PC-3 (cell line): ENCODE data around the gene VAV3. TPM values are rescaled to one million over a fixed set of nuclear protein-coding genes. Genes with fewer than 3 reads are reported as not detected.
A peak's percentile ranks its signal among the peaks of the same experiment; 100 is the strongest.

ENCODE experiments used
- ATAC-seq: fragments of 200-7000 bp; cut with Tn5 transposase; 2 replicates; pipeline ENCODE4 v1.9.1; 2020; ENCODE audit warnings: mild to moderate bottlenecking, moderate library complexity
- BruUV-seq: library from RNA; stranded (reverse); fragments of 400-500 nt; replicated peaks from 2 replicates; lab custom pipeline; 2021; lab: Mats Ljungman, UMichigan
- CTCF ChIA-PET: fragments of 300-600 bp; sonication (Branson Sonifier 250); formaldehyde crosslinking; loops from one replicate; lab custom pipeline; 2022; ENCODE audit warnings: antibody characterized with exemption; lab: Charles Lee
- POLR2A ChIA-PET: fragments of 300-600 bp; sonication (Branson Sonifier 250); formaldehyde crosslinking; loops from one replicate; lab custom pipeline; 2022; ENCODE audit warnings: antibody characterized with exemption; ENCODE audit not compliant: unreplicated experiment; lab: Charles Lee
- DNase-seq: peaks from one replicate; pipeline ENCODE4 v3.0.0-alpha.2; 2015
- H2AFZ ChIP-seq: fragments of 300-600 bp; sonication (generic); 2 replicates; pipeline ENCODE4 v1.6.0; 2016; ENCODE audit warnings: antibody characterized with exemption, low read length
- H3F3A ChIP-seq: fragments of 300-600 bp; sonication (generic); one replicate; pipeline ENCODE4 v1.6.0; 2017; ENCODE audit warnings: antibody characterized with exemption, low read length, control low read depth, mild to moderate bottlenecking; ENCODE audit not compliant: unreplicated experiment
- H3K27ac ChIP-seq: fragments of 300-600 bp; sonication (generic); 2 replicates; pipeline ENCODE4 v1.5.1; 2016; ENCODE audit warnings: mild to moderate bottlenecking, low read length
- H3K27me3 ChIP-seq: fragments of 300-600 bp; sonication (generic); 2 replicates; pipeline ENCODE4 v1.6.1; 2016; ENCODE audit warnings: low read length, mixed read lengths
- H3K36me3 ChIP-seq: fragments of 300-600 bp; sonication (generic); 2 replicates; pipeline ENCODE4 v1.6.1; 2016; ENCODE audit warnings: low read depth, mixed run types, low read length, mixed read lengths
- H3K4me1 ChIP-seq: fragments of 300-600 bp; sonication (generic); 2 replicates; pipeline ENCODE4 v1.5.1; 2016; ENCODE audit warnings: low read length; ENCODE audit not compliant: insufficient read depth
- H3K4me2 ChIP-seq: fragments of 300-600 bp; sonication (generic); 2 replicates; pipeline ENCODE4 v1.6.0; 2016; ENCODE audit warnings: low read length
- H3K4me3 ChIP-seq: fragments of 300-600 bp; sonication (generic); 2 replicates; pipeline ENCODE4 v1.5.1; 2016; ENCODE audit warnings: mild to moderate bottlenecking, low read length, mixed read lengths
- H3K79me2 ChIP-seq: fragments of 300-600 bp; sonication (generic); 2 replicates; pipeline ENCODE4 v1.6.1; 2017; ENCODE audit warnings: low read length, mixed read lengths
- H3K9ac ChIP-seq: fragments of 300-600 bp; sonication (generic); 2 replicates; pipeline ENCODE4 v1.6.0; 2016; ENCODE audit warnings: mild to moderate bottlenecking, low read length
- H3K9me2 ChIP-seq: fragments of 300-600 bp; sonication (generic); replicated peaks from 2 replicates; pipeline ENCODE4 v1.6.1; 2016; ENCODE audit warnings: mixed run types, low read length, mixed read lengths
- H3K9me3 ChIP-seq: fragments of 300-600 bp; sonication (generic); 2 replicates; pipeline ENCODE4 v1.6.1; 2016; ENCODE audit warnings: low read length, mixed read lengths
- H4K20me1 ChIP-seq: fragments of 300-600 bp; sonication (generic); 2 replicates; pipeline ENCODE4 v1.6.1; 2016; ENCODE audit warnings: low read length, mixed read lengths
- EZH2 ChIP-seq: fragments of 300-600 bp; sonication (generic); IDR thresholded peaks from one replicate; pipeline ENCODE4 v1.6.1; 2017; ENCODE audit warnings: antibody characterized with exemption, mild to moderate bottlenecking, low read length; ENCODE audit not compliant: unreplicated experiment
- EZH2phosphoT487 ChIP-seq: fragments of 300-600 bp; sonication (generic); IDR thresholded peaks from 2 replicates; pipeline ENCODE4 v1.6.1; 2018; ENCODE audit warnings: mild to moderate bottlenecking, antibody characterized with exemption, low read length, borderline replicate concordance
- intact Hi-C: fragments of 100-400 bp; cut with micrococcal nuclease; formaldehyde crosslinking; loops from 2 replicates; pipeline ENCODE4 v1.9.0; 2023
- total RNA-seq: library from RNA; depleted of rRNA; stranded (reverse); fragments of >200 nt; gene quantifications from 2 replicates; pipeline ENCODE4 v1.2.3, GENCODE V29; 2014
- TF ChIP-seq, protein P1 (sequence below): fragments of 300-600 bp; sonication (generic); conservative IDR thresholded peaks from 2 replicates; pipeline ENCODE4 v1.5.1; 2017; ENCODE audit warnings: antibody characterized with exemption, low read depth, mild to moderate bottlenecking, low read length

The VAV3 gene
- total RNA-seq, 1 experiment from 2014 or later = 0.73 TPM

DNA sequence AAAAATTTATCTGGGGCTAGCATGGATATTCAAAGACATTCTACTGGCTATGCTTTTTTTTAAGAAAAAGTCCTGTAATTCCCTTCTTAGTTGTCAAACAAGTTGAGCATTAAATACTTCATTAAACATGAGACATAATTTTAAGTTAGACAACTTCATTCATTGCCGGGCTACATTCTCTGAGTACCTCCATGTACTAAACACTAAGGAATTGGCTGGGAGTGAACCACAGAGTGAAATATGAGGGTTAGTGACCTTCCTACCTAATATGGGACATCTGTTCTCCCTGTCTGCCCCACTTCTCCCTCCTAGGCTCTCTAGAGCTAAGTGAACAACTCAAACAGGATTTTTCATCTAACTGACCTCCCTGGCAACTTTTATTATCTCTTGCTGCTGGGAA lies 370.4 kb downstream of the VAV3 start:
- no peak; the same call in 1 of the 2 replicates for ATAC-seq
- no TSS peak for BruUV-seq
- Histone ChIP-seq H3K27ac (peak overlapping the region; percentile 95), H3K4me3 (peak overlapping the region; percentile 18; the same call in 1 of the 2 replicates), H3K9me2 (no peaks in the 10 kb centered on the region), H3K27me3 (no peaks in the 10 kb centered on the region), H2AFZ (no peak overlapping the region), H4K20me1 (no peaks in the 10 kb centered on the region), H3K9me3 (no peaks in the 10 kb centered on the region), H3K36me3 (no peaks in the 10 kb centered on the region), H3K4me1 (peaks cover 41% of the 10 kb centered on the region), H3K4me2 (peak overlapping the region; percentile 56), H3K79me2 (no peaks in the 10 kb centered on the region), H3F3A (peaks cover 10% of the 10 kb centered on the region), H3K9ac (no peak overlapping the region)
- peak; percentile 64 for DNase-seq
- intact Hi-C loops = loop anchor here (5.0 kb wide), 2 partner anchors 88 to 158 kb away; no protein-coding TSS in a partner anchor
- ChIA-PET CTCF (interaction anchor here (0.7 kb wide), 1 partner anchor 15 kb away, joined by 3 read pairs; no protein-coding TSS in a partner anchor), POLR2A (no interaction called here)
- TF ChIP-seq EZH2 (no peak), EZH2phosphoT487 (no peak)
- TF ChIP-seq, protein P1, sequence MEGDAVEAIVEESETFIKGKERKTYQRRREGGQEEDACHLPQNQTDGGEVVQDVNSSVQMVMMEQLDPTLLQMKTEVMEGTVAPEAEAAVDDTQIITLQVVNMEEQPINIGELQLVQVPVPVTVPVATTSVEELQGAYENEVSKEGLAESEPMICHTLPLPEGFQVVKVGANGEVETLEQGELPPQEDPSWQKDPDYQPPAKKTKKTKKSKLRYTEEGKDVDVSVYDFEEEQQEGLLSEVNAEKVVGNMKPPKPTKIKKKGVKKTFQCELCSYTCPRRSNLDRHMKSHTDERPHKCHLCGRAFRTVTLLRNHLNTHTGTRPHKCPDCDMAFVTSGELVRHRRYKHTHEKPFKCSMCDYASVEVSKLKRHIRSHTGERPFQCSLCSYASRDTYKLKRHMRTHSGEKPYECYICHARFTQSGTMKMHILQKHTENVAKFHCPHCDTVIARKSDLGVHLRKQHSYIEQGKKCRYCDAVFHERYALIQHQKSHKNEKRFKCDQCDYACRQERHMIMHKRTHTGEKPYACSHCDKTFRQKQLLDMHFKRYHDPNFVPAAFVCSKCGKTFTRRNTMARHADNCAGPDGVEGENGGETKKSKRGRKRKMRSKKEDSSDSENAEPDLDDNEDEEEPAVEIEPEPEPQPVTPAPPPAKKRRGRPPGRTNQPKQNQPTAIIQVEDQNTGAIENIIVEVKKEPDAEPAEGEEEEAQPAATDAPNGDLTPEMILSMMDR = no peak

DNA sequence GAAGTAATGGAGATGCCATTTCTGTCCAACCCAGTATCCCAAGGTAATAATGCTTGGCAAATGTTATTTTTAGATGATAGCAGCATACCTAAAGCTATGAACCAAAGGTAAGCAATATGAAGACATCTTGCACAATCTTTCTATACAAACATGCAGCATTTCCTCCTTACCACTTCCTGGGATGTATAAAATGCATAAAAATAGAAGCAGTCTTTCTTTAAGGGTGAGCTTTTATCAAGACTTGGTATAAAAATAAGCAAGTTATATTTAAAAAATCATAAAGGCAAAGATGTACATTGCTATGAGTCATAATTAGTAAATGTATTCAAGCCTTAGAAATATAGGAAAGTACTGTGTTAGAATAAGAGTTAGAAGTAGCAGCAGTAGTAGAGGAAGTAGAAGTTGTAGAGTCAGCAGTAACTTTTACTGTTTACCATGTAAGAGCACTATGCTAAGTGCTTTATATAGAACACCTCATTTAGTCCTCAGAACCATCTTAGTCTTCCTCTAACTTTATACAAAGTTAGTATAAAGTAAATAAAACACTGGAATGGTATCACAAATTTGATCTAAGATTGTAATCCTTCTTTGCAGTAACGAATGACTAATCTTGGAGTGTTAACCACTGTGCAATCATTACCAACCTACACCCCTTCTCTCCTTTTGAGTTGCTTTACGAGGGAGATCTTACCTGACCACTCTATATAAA lies 371.3 kb downstream of the VAV3 start:
- H3K4me2 ChIP-seq = peak overlapping the region; percentile 56
- ChIA-PET POLR2A (interaction anchor here (0.6 kb wide), 1 partner anchor 63 kb away, joined by 4 read pairs; no protein-coding TSS in a partner anchor), CTCF (interaction anchor here (0.6 kb wide), 1 partner anchor 95 kb away, joined by 3 read pairs; no protein-coding TSS in a partner anchor)
- intact Hi-C loops = loop anchor here (2.0 to 5.0 kb wide), 4 partner anchors 21 to 159 kb away; no protein-coding TSS in a partner anchor
- ATAC-seq (peak; percentile 90), DNase-seq (peak; percentile 84)
- H3K9me2 ChIP-seq = no peaks in the 10 kb centered on the region
- peaks cover 10% of the 10 kb centered on the region for H3F3A ChIP-seq
- H3K9ac ChIP-seq = peak overlapping the region; percentile 49
- H3K4me3 ChIP-seq = peak overlapping the region; percentile 17; the same call in 1 of the 2 replicates
- TF ChIP-seq, protein P1 = no peak
- no peak for TF ChIP-seq EZH2phosphoT487
- no peak for TF ChIP-seq EZH2
- H4K20me1 ChIP-seq = no peaks in the 10 kb centered on the region
- no peaks in the 10 kb centered on the region for H3K79me2 ChIP-seq
- peaks cover 34% of the 10 kb centered on the region for H3K4me1 ChIP-seq
- H2AFZ ChIP-seq = no peak overlapping the region
- no peaks in the 10 kb centered on the region for H3K9me3 ChIP-seq
- BruUV-seq = no TSS peak
- H3K27ac ChIP-seq = peak overlapping the region; percentile 95
- no peaks in the 10 kb centered on the region for H3K27me3 ChIP-seq
- no peaks in the 10 kb centered on the region for H3K36me3 ChIP-seq
